ENCODE results near the gene GART. TPM values are rescaled to one million over a fixed set of nuclear protein-coding genes. Genes with fewer than 3 reads are reported as not detected.

The GART gene
- total and polyA plus RNA-seq, 2 of the 8 experiments (the other 6 are each of a cell fraction or from before 2014, with no cell fraction given): 23.1 to 231 TPM

DNA sequence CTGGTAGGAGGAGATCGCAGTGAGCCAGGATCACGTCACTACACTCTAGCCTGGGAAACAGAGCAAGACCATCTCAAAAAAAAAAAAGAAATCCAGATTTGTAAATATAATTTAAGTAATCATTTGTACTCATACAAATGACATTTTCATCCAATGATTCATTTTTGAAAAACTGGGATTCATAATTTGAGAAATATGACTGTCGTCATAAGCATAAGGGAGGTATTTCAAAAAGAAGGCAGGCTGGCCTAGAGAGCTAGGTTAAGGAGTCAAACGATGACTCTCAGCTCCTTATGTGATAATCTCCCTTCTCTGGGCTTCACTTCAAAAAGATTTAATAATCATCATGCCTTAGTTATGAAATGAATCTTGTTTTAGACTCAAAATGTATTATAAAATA, 2.3 kb downstream of the GART start (continued):
- TF ChIP-seq, protein P1, sequence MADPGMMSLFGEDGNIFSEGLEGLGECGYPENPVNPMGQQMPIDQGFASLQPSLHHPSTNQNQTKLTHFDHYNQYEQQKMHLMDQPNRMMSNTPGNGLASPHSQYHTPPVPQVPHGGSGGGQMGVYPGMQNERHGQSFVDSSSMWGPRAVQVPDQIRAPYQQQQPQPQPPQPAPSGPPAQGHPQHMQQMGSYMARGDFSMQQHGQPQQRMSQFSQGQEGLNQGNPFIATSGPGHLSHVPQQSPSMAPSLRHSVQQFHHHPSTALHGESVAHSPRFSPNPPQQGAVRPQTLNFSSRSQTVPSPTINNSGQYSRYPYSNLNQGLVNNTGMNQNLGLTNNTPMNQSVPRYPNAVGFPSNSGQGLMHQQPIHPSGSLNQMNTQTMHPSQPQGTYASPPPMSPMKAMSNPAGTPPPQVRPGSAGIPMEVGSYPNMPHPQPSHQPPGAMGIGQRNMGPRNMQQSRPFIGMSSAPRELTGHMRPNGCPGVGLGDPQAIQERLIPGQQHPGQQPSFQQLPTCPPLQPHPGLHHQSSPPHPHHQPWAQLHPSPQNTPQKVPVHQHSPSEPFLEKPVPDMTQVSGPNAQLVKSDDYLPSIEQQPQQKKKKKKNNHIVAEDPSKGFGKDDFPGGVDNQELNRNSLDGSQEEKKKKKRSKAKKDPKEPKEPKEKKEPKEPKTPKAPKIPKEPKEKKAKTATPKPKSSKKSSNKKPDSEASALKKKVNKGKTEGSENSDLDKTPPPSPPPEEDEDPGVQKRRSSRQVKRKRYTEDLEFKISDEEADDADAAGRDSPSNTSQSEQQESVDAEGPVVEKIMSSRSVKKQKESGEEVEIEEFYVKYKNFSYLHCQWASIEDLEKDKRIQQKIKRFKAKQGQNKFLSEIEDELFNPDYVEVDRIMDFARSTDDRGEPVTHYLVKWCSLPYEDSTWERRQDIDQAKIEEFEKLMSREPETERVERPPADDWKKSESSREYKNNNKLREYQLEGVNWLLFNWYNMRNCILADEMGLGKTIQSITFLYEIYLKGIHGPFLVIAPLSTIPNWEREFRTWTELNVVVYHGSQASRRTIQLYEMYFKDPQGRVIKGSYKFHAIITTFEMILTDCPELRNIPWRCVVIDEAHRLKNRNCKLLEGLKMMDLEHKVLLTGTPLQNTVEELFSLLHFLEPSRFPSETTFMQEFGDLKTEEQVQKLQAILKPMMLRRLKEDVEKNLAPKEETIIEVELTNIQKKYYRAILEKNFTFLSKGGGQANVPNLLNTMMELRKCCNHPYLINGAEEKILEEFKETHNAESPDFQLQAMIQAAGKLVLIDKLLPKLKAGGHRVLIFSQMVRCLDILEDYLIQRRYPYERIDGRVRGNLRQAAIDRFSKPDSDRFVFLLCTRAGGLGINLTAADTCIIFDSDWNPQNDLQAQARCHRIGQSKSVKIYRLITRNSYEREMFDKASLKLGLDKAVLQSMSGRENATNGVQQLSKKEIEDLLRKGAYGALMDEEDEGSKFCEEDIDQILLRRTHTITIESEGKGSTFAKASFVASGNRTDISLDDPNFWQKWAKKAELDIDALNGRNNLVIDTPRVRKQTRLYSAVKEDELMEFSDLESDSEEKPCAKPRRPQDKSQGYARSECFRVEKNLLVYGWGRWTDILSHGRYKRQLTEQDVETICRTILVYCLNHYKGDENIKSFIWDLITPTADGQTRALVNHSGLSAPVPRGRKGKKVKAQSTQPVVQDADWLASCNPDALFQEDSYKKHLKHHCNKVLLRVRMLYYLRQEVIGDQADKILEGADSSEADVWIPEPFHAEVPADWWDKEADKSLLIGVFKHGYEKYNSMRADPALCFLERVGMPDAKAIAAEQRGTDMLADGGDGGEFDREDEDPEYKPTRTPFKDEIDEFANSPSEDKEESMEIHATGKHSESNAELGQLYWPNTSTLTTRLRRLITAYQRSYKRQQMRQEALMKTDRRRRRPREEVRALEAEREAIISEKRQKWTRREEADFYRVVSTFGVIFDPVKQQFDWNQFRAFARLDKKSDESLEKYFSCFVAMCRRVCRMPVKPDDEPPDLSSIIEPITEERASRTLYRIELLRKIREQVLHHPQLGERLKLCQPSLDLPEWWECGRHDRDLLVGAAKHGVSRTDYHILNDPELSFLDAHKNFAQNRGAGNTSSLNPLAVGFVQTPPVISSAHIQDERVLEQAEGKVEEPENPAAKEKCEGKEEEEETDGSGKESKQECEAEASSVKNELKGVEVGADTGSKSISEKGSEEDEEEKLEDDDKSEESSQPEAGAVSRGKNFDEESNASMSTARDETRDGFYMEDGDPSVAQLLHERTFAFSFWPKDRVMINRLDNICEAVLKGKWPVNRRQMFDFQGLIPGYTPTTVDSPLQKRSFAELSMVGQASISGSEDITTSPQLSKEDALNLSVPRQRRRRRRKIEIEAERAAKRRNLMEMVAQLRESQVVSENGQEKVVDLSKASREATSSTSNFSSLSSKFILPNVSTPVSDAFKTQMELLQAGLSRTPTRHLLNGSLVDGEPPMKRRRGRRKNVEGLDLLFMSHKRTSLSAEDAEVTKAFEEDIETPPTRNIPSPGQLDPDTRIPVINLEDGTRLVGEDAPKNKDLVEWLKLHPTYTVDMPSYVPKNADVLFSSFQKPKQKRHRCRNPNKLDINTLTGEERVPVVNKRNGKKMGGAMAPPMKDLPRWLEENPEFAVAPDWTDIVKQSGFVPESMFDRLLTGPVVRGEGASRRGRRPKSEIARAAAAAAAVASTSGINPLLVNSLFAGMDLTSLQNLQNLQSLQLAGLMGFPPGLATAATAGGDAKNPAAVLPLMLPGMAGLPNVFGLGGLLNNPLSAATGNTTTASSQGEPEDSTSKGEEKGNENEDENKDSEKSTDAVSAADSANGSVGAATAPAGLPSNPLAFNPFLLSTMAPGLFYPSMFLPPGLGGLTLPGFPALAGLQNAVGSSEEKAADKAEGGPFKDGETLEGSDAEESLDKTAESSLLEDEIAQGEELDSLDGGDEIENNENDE (IDR thresholded peaks at IDR 0.05; ENCODE audit: insufficient replicate concordance, low read length): no peak
- TF ChIP-seq GTF2F1 (IDR thresholded peaks at IDR 0.05; ENCODE audit: borderline replicate concordance, low read depth, low read length) (no peak), SIRT6 (IDR thresholded peaks at IDR 0.05; ENCODE audit: low read length) (no peak), TCF12 (IDR thresholded peaks at IDR 0.05; ENCODE audit: low read depth, low read length) (no peak), POU5F1 (IDR thresholded peaks at IDR 0.05; ENCODE audit: low read depth, low read length) (no peak), POLR2AphosphoS5 (IDR thresholded peaks at IDR 0.05; ENCODE audit: low read depth, low read length) (no peak), CBX5 (IDR thresholded peaks at IDR 0.05; ENCODE audit: low read depth, low read length) (no peak), CTBP2 (IDR thresholded peaks at IDR 0.05; ENCODE audit: borderline replicate concordance, insufficient read depth, insufficient read length, low read length) (no peak), EGR1 (IDR thresholded peaks at IDR 0.05; ENCODE audit: borderline replicate concordance, low read depth, low read length) (no peak), FOSL1 (IDR thresholded peaks at IDR 0.05; ENCODE audit: insufficient read depth, low read depth, low read length) (no peak)
- TF ChIP-seq, protein P2, sequence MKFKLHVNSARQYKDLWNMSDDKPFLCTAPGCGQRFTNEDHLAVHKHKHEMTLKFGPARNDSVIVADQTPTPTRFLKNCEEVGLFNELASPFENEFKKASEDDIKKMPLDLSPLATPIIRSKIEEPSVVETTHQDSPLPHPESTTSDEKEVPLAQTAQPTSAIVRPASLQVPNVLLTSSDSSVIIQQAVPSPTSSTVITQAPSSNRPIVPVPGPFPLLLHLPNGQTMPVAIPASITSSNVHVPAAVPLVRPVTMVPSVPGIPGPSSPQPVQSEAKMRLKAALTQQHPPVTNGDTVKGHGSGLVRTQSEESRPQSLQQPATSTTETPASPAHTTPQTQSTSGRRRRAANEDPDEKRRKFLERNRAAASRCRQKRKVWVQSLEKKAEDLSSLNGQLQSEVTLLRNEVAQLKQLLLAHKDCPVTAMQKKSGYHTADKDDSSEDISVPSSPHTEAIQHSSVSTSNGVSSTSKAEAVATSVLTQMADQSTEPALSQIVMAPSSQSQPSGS (IDR thresholded peaks at IDR 0.05; ENCODE audit: low read length): no peak
